Caco-2 (cell line): ENCODE results near the gene CSH1. TPM values are rescaled to one million over a fixed set of nuclear protein-coding genes. Genes with fewer than 3 reads are reported as not detected.

ENCODE experiments used
- BruUV-seq: library from RNA; stranded (reverse); fragments of 400-500 nt; replicated peaks from 2 replicates; lab custom pipeline; 2021; lab: Mats Ljungman, UMichigan
- CTCF ChIA-PET: fragments of 300-600 bp; sonication (Branson Sonifier 250); formaldehyde crosslinking; loops from one replicate; lab custom pipeline; 2022; ENCODE audit warnings: antibody characterized with exemption; lab: Charles Lee
- POLR2A ChIA-PET: fragments of 300-600 bp; sonication (Branson Sonifier 250); formaldehyde crosslinking; loops from one replicate; lab custom pipeline; 2022; ENCODE audit warnings: antibody characterized with exemption; lab: Charles Lee
- DNase-seq, 2 experiments: peaks; one replicate each; pipeline versions ENCODE4 v3.0.0 to v3.0.0-alpha.2; 2020 to 2022
- H3K27me3 ChIP-seq: replicated peaks from 2 replicates; pipeline ENCODE4 v1.6.0; 2011; ENCODE audit warnings: low read length; ENCODE audit not compliant: control insufficient read depth, insufficient read depth
- H3K36me3 ChIP-seq: 2 replicates; pipeline ENCODE4 v1.5.1; 2011; ENCODE audit warnings: low read length; ENCODE audit not compliant: control insufficient read depth, insufficient read depth
- H3K4me1 ChIP-seq: fragments of 250-450 bp; sonication (Bioruptor Pico); 2 replicates; pipeline ENCODE4 v1.5.1; 2020; ENCODE audit warnings: mild to moderate bottlenecking
- H3K4me3 ChIP-seq: 2 replicates; pipeline ENCODE4 v1.5.1; 2011; ENCODE audit warnings: low read depth, mild to moderate bottlenecking, control low read depth, low read length
- H3K9me3 ChIP-seq: fragments of 250-450 bp; sonication (Bioruptor Pico); 2 replicates; pipeline ENCODE4 v1.5.1; 2020; ENCODE audit warnings: mild to moderate bottlenecking, moderate library complexity
- H3K27ac Mint-ChIP-seq: one replicate; pipeline ENCODE4 v1.8.0; 2022; ENCODE audit warnings: mixed read lengths; ENCODE audit not compliant: unreplicated experiment
- H3K27me3 Mint-ChIP-seq: one replicate; pipeline ENCODE4 v1.8.0; 2022; ENCODE audit warnings: mixed read lengths; ENCODE audit not compliant: insufficient read depth, unreplicated experiment
- H3K36me3 Mint-ChIP-seq: one replicate; pipeline ENCODE4 v1.8.0; 2022; ENCODE audit warnings: mild to moderate bottlenecking, mixed read lengths; ENCODE audit not compliant: insufficient read depth, unreplicated experiment
- H3K4me1 Mint-ChIP-seq: one replicate; pipeline ENCODE4 v1.8.0; 2022; ENCODE audit warnings: low read depth, mixed read lengths; ENCODE audit not compliant: unreplicated experiment
- H3K4me3 Mint-ChIP-seq: one replicate; pipeline ENCODE4 v1.8.0; 2022; ENCODE audit warnings: mild to moderate bottlenecking, moderate library complexity, mixed read lengths; ENCODE audit not compliant: unreplicated experiment
- H3K9me3 Mint-ChIP-seq: one replicate; pipeline ENCODE4 v1.8.0; 2022; ENCODE audit warnings: mixed read lengths; ENCODE audit not compliant: unreplicated experiment
- CTCF ChIP-seq, 2 experiments: fragments of 200-600 bp in 1 of 2; IDR thresholded peaks; 1 replicate in 1 of 2; 2 replicates in 1 of 2; pipeline versions ENCODE4 v1.5.1 to v1.8.0; 2011 to 2022; ENCODE audit warnings: antibody characterized with exemption in 1 of 2, control low read depth in 1 of 2, inconsistent platforms in 1 of 2, low read depth in 1 of 2, low read length in 1 of 2, mild to moderate bottlenecking in 1 of 2, moderate library complexity in 1 of 2; ENCODE audit not compliant: insufficient read depth in 1 of 2, severe bottlenecking in 1 of 2, unreplicated experiment in 1 of 2
- intact Hi-C: fragments of 100-400 bp; cut with micrococcal nuclease; formaldehyde crosslinking; loops from one replicate; pipeline ENCODE4 v1.10.0; 2022; ENCODE audit not compliant: unreplicated experiment
- total RNA-seq: library from RNA; stranded (reverse); gene quantifications from 2 replicates; pipeline ENCODE4 v1.2.3, GENCODE V29; 2022

The CSH1 gene
- total RNA-seq, 1 experiment from 2014 or later = not detected

- intact Hi-C loops = no loop called here
- Mint-ChIP-seq H3K4me1 (no peaks in the 10 kb centered on the region), H3K27ac (no peak overlapping the region), H3K4me3 (no peak overlapping the region), H3K9me3 (no peaks in the 10 kb centered on the region), H3K36me3 (peaks cover 10% of the 10 kb centered on the region), H3K27me3 (peaks cover 2% of the 10 kb centered on the region)
- H3K27me3 ChIP-seq = no peaks in the 10 kb centered on the region
- no peaks in the 10 kb centered on the region for H3K36me3 ChIP-seq
- H3K4me1 ChIP-seq = no peaks in the 10 kb centered on the region
- no peaks in the 10 kb centered on the region for H3K9me3 ChIP-seq
- no TSS peak for BruUV-seq
- POLR2A ChIA-PET = no interaction called here
- no peak overlapping the region for H3K4me3 ChIP-seq
- peak in 1 of 2 experiments; percentile 8 for TF ChIP-seq CTCF (IDR thresholded peaks at IDR 0.05; ENCODE audit: insufficient read depth in 1 of 2, low read depth in 1 of 2, low read length in 1 of 2, severe bottlenecking in 1 of 2, unreplicated experiment in 1 of 2)
- CTCF ChIA-PET = no interaction called here
- no peak for DNase-seq
These were observed 47.4 kb upstream of the CSH1 start for GRCh38 chr17:63943745-63944144.

- no peak for TF ChIP-seq CTCF (IDR thresholded peaks at IDR 0.05; ENCODE audit: insufficient read depth in 1 of 2, low read depth in 1 of 2, low read length in 1 of 2, severe bottlenecking in 1 of 2, unreplicated experiment in 1 of 2)
- Mint-ChIP-seq H3K27ac (no peak overlapping the region), H3K36me3 (peaks cover 16% of the 10 kb centered on the region), H3K9me3 (no peaks in the 10 kb centered on the region), H3K4me1 (no peaks in the 10 kb centered on the region), H3K27me3 (peaks cover 2% of the 10 kb centered on the region), H3K4me3 (no peak overlapping the region)
- H3K4me3 ChIP-seq = no peak overlapping the region
- POLR2A ChIA-PET = no interaction called here
- H3K9me3 ChIP-seq = no peaks in the 10 kb centered on the region
- CTCF ChIA-PET = interaction anchor here (0.7 kb wide), 1 partner anchor 385 kb away, joined by 3 read pairs; no protein-coding TSS in a partner anchor
- H3K27me3 ChIP-seq = no peaks in the 10 kb centered on the region
- BruUV-seq = no TSS peak
- H3K36me3 ChIP-seq = no peaks in the 10 kb centered on the region
- no peaks in the 10 kb centered on the region for H3K4me1 ChIP-seq
- no peak for DNase-seq
- intact Hi-C loops = no loop called here
These were observed 46.1 kb upstream of the CSH1 start for GRCh38 chr17:63942309-63942985.

- Histone ChIP-seq H3K9me3 (no peaks in the 10 kb centered on the region), H3K36me3 (no peaks in the 10 kb centered on the region), H3K4me3 (no peak overlapping the region), H3K27me3 (no peaks in the 10 kb centered on the region), H3K4me1 (no peaks in the 10 kb centered on the region)
- Mint-ChIP-seq H3K36me3 (peaks cover 16% of the 10 kb centered on the region), H3K9me3 (no peaks in the 10 kb centered on the region), H3K4me3 (no peak overlapping the region), H3K4me1 (no peaks in the 10 kb centered on the region), H3K27ac (no peak overlapping the region), H3K27me3 (peaks cover 2% of the 10 kb centered on the region)
- no peak for DNase-seq
- no TSS peak for BruUV-seq
- POLR2A ChIA-PET = no interaction called here
- TF ChIP-seq CTCF (IDR thresholded peaks at IDR 0.05; ENCODE audit: insufficient read depth in 1 of 2, low read depth in 1 of 2, low read length in 1 of 2, severe bottlenecking in 1 of 2, unreplicated experiment in 1 of 2) = no peak
- CTCF ChIA-PET = interaction anchor here (0.6 kb wide), 1 partner anchor 14 kb away, joined by 5 read pairs; no protein-coding TSS in a partner anchor
- intact Hi-C loops = no loop called here
These were observed 45.4 kb upstream of the CSH1 start for GRCh38 chr17:63941751-63942150.
